Kidney (tissue), 14 donors: ENCODE data around the gene NKAPD1. TPM values are rescaled to one million over a fixed set of nuclear protein-coding genes. Genes with fewer than 3 reads are reported as not detected.

Experiments used
- DNase-seq, 5 donors: peaks; one replicate each; pipeline ENCODE4 v3.0.0-alpha.2; 2013 to 2020
- FAIRE-seq: peaks from 2 replicates; lab custom pipeline; 2012; peaks lifted over from hg19 to GRCh38; lab: Jason Lieb, UNC
- H3K27ac ChIP-seq, 2 donors: one replicate each; pipeline ENCODE4 v1.7.0; 2013; ENCODE audit warnings: low read depth in 2 of 2, low read length in 2 of 2, inconsistent platforms in 1 of 2
- H3K27me3 ChIP-seq: one replicate; pipeline ENCODE4 v1.7.1; 2013; ENCODE audit warnings: low read length, inconsistent platforms; ENCODE audit not compliant: control insufficient read depth, insufficient read depth
- H3K36me3 ChIP-seq, 3 donors: one replicate each; pipeline versions ENCODE4 v1.7.0 to v1.7.1; 2013; ENCODE audit warnings: low read length in 3 of 3, control low read depth in 1 of 3, inconsistent platforms in 1 of 3; ENCODE audit not compliant: insufficient read depth in 3 of 3, control insufficient read depth in 2 of 3
- H3K4me1 ChIP-seq, 3 donors: one replicate each; pipeline versions ENCODE4 v1.7.0 to v1.7.1; 2013; ENCODE audit warnings: low read length in 3 of 3, inconsistent platforms in 1 of 3, low read depth in 1 of 3; ENCODE audit not compliant: control insufficient read depth in 2 of 3, insufficient read depth in 2 of 3
- H3K4me3 ChIP-seq, 3 donors: one replicate each; pipeline versions ENCODE4 v1.7.0 to v1.8.1; 2013; ENCODE audit warnings: low read length in 3 of 3, control low read depth in 1 of 3, inconsistent platforms in 1 of 3
- H3K9ac ChIP-seq, 3 donors: one replicate each; pipeline versions ENCODE4 v1.7.0 to v1.7.1; 2013; ENCODE audit warnings: low read length in 3 of 3, control low read depth in 1 of 3, inconsistent platforms in 1 of 3
- H3K9me3 ChIP-seq, 3 donors: one replicate each; pipeline versions ENCODE4 v1.7.0 to v1.7.1; 2013; ENCODE audit warnings: low read length in 3 of 3, control low read depth in 1 of 3, inconsistent platforms in 1 of 3; ENCODE audit not compliant: control insufficient read depth in 2 of 3, insufficient read depth in 1 of 3
- CTCF ChIP-seq: IDR thresholded peaks from 3 replicates; pipeline ENCODE4 v1.5.1; 2012; ENCODE audit warnings: mild to moderate bottlenecking, moderate library complexity, borderline replicate concordance; ENCODE audit not compliant: insufficient read depth; ENCODE audit errors: extremely low read depth
- intact Hi-C: fragments of 100-400 bp; cut with DNase I; formaldehyde crosslinking; loops from one replicate; pipeline ENCODE4 v1.11.1; 2022
- polyA plus RNA-seq: library from polyadenylated mRNA; stranded (reverse); fragments of 350-450 nt; fragmentation: Illumina TruSeq; extraction: RNeasy Lipid Tissue Mini Kit (QIAGEN cat#74804); gene quantifications from one replicate; pipeline ENCODE4 v1.2.3, GENCODE V29; 2014; ENCODE audit warnings: low read depth, low replicate concordance; ENCODE audit not compliant: insufficient read depth
- total RNA-seq: library from RNA; stranded (reverse); fragmentation: NEBNext Ultra II Directional; extraction: Animal tissue kit (Norgen Biotek cat#: 25700); gene quantifications from one replicate; pipeline ENCODE4 v1.2.1, GENCODE V29; 2021
- donor health status: control.
- donor health status: control.
- donor health status: control.
- donor health status: control.
- donor health status: control.
- donor health status: DM: yes; HTN: yes; CAD: no.
- donor health status: Normal renal cell carcinoma (clear cell type).

The NKAPD1 gene
- total and polyA plus RNA-seq, 2 donors from 2014 or later: 14.3 to 21.5 TPM

DNA sequence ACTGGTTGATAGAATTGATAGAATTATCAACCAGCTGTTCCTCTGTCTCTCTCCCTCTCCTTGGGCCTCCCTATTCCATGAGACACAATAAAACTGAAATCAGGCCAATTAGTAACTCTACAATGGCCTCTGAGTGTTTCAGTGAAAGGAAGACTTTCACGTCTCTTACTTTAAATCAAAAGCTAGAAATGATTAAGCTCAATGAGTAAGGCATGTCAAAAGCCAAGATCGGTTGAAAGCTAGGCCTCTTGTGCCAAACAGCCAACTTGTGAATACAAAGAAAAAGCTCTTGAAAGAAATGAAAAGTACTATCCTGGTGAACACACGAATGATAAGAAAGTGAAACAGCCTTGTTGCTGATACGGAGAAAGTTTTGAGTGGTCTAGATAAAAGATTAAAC lies 16.9 kb upstream of the NKAPD1 start:
- H3K27me3 ChIP-seq: no peaks in the 10 kb centered on the region
- no peak for TF ChIP-seq CTCF
- intact Hi-C loops: no loop called here
- no peak for DNase-seq
- no peak overlapping the region for H3K9ac ChIP-seq
- no peak for FAIRE-seq
- no peak overlapping the region for H3K4me3 ChIP-seq
- H3K27ac ChIP-seq: no peak overlapping the region
- peaks cover 4 to 34% (median 5%) of the 10 kb centered on the region in 3 donors for H3K36me3 ChIP-seq
- H3K4me1 ChIP-seq: no peaks in the 10 kb centered on the region
- H3K9me3 ChIP-seq: no peaks in the 10 kb centered on the region

GRCh38 chr11:112058103-112058502 lies 16.0 kb upstream of the NKAPD1 start:
- Histone ChIP-seq H3K9me3 (no peaks in the 10 kb centered on the region), H3K4me1 (no peaks in the 10 kb centered on the region), H3K27me3 (no peaks in the 10 kb centered on the region), H3K4me3 (no peak overlapping the region), H3K36me3 (peaks cover 2 to 36% (median 3%) of the 10 kb centered on the region in 3 donors), H3K9ac (no peak overlapping the region), H3K27ac (no peak overlapping the region)
- intact Hi-C loops: no loop called here
- TF ChIP-seq CTCF: no peak
- DNase-seq (no peak), FAIRE-seq (no peak)

GRCh38 chr11:112062923-112063322 lies 11.2 kb upstream of the NKAPD1 start:
- H3K36me3 ChIP-seq: peaks cover 0 to 27% (median 4%) of the 10 kb centered on the region in 3 donors
- DNase-seq (no peak), FAIRE-seq (no peak)
- TF ChIP-seq CTCF: no peak
- no peak overlapping the region for H3K9ac ChIP-seq
- H3K9me3 ChIP-seq: no peaks in the 10 kb centered on the region
- H3K4me1 ChIP-seq: no peaks in the 10 kb centered on the region
- H3K27me3 ChIP-seq: no peaks in the 10 kb centered on the region
- H3K4me3 ChIP-seq: no peak overlapping the region
- H3K27ac ChIP-seq: no peak overlapping the region
- intact Hi-C loops: no loop called here

DNA sequence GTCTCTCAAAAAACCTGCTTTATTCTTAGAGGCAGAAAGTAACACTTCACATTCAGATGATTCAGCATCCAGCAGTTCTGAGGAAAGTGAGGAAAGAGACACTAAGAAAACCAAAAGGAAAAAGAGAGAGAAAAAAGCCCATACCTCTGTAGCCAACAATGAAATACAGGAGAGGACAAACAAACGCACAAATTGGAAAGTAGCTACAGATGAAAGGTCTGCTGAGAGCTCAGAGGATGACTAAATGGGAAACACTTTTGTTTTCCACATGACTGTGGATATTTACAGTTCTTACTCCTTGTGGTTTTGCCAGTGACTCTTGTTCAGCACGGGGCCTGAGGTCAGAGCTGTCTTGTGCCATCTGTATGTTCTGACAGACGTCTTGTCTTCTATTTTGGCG lies 8.6 kb downstream of the NKAPD1 start:
- Histone ChIP-seq H3K4me1 (peaks cover 3 to 9% (median 6%) of the 10 kb centered on the region in 3 donors), H3K36me3 (peaks cover 2 to 42% (median 20%) of the 10 kb centered on the region in 3 donors), H3K9ac (no peak overlapping the region), H3K9me3 (no peaks in the 10 kb centered on the region), H3K27ac (no peak overlapping the region), H3K27me3 (no peaks in the 10 kb centered on the region), H3K4me3 (no peak overlapping the region)
- no peak for FAIRE-seq
- DNase-seq: no peak
- intact Hi-C loops: no loop called here
- TF ChIP-seq CTCF: no peak
